ENCODE data around the gene RNF150. TPM values are rescaled to one million over a fixed set of nuclear protein-coding genes. Genes with fewer than 3 reads are reported as not detected.

The RNF150 gene
- polyA plus RNA-seq, 1 experiment, result 9.8 TPM

GRCh38 chr4:140930557-140930956 lies 202.7 kb downstream of the RNF150 start:
- H3K4me3 ChIP-seq (ENCODE audit: low read depth, low read length), result no peak overlapping the region
- no peaks in the 10 kb centered on the region for H3K9me3 ChIP-seq (ENCODE audit: control insufficient read depth, insufficient read depth, low read length)
- CTCF ChIA-PET, result no interaction called here
- no peaks in the 10 kb centered on the region for H3K27me3 ChIP-seq (ENCODE audit: control insufficient read depth, insufficient read depth, low read length)
- no peak for DNase-seq (ENCODE audit: low read depth, low spot score)
- POLR2A ChIA-PET, result no interaction called here
- TF ChIP-seq CTCF (IDR thresholded peaks at IDR 0.05; ENCODE audit: low read depth, low read length), result no peak
- H3K27ac ChIP-seq (ENCODE audit: low read depth, low read length), result no peak overlapping the region

- H3K27me3 ChIP-seq (ENCODE audit: control insufficient read depth, insufficient read depth, low read length), result no peaks in the 10 kb centered on the region
- POLR2A ChIA-PET, result no interaction called here
- CTCF ChIA-PET, result no interaction called here
- TF ChIP-seq CTCF (IDR thresholded peaks at IDR 0.05; ENCODE audit: low read depth, low read length), result no peak
- DNase-seq (ENCODE audit: low read depth, low spot score), result no peak
- no peaks in the 10 kb centered on the region for H3K9me3 ChIP-seq (ENCODE audit: control insufficient read depth, insufficient read depth, low read length)
- no peak overlapping the region for H3K27ac ChIP-seq (ENCODE audit: low read depth, low read length)
- no peak overlapping the region for H3K4me3 ChIP-seq (ENCODE audit: low read depth, low read length)
Observed at GRCh38 chr4:140930011-140930410, 203.3 kb downstream of the RNF150 start.

- H3K4me3 ChIP-seq (ENCODE audit: low read depth, low read length), result no peak overlapping the region
- no peak for TF ChIP-seq CTCF (IDR thresholded peaks at IDR 0.05; ENCODE audit: low read depth, low read length)
- CTCF ChIA-PET, result no interaction called here
- POLR2A ChIA-PET, result no interaction called here
- no peaks in the 10 kb centered on the region for H3K9me3 ChIP-seq (ENCODE audit: control insufficient read depth, insufficient read depth, low read length)
- H3K27me3 ChIP-seq (ENCODE audit: control insufficient read depth, insufficient read depth, low read length), result no peaks in the 10 kb centered on the region
- DNase-seq (ENCODE audit: low read depth, low spot score), result no peak
- H3K27ac ChIP-seq (ENCODE audit: low read depth, low read length), result no peak overlapping the region
Observed at GRCh38 chr4:140928880-140929279, 204.4 kb downstream of the RNF150 start.

- Histone ChIP-seq H3K4me3 (ENCODE audit: low read depth, low read length) (no peak overlapping the region), H3K27ac (ENCODE audit: low read depth, low read length) (no peak overlapping the region), H3K27me3 (ENCODE audit: control insufficient read depth, insufficient read depth, low read length) (no peaks in the 10 kb centered on the region), H3K9me3 (ENCODE audit: control insufficient read depth, insufficient read depth, low read length) (no peaks in the 10 kb centered on the region)
- no peak for TF ChIP-seq CTCF (IDR thresholded peaks at IDR 0.05; ENCODE audit: low read depth, low read length)
- CTCF ChIA-PET, result interaction anchor here (1.0 kb wide), 1 partner anchor 207 kb away, joined by 4 read pairs; the partner anchor contains the start of gene RNF150
- DNase-seq (ENCODE audit: low read depth, low spot score), result no peak
- POLR2A ChIA-PET, result no interaction called here
Observed at GRCh38 chr4:140926672-140927071, 206.6 kb downstream of the RNF150 start.

- no peak overlapping the region for H3K27ac ChIP-seq (ENCODE audit: low read depth, low read length)
- no peak for DNase-seq (ENCODE audit: low read depth, low spot score)
- no peaks in the 10 kb centered on the region for H3K27me3 ChIP-seq (ENCODE audit: control insufficient read depth, insufficient read depth, low read length)
- no peak overlapping the region for H3K4me3 ChIP-seq (ENCODE audit: low read depth, low read length)
- no peaks in the 10 kb centered on the region for H3K9me3 ChIP-seq (ENCODE audit: control insufficient read depth, insufficient read depth, low read length)
- ChIA-PET CTCF (no interaction called here), POLR2A (no interaction called here)
- no peak for TF ChIP-seq CTCF (IDR thresholded peaks at IDR 0.05; ENCODE audit: low read depth, low read length)
Observed at GRCh38 chr4:140925417-140925816, 207.9 kb downstream of the RNF150 start.

All from AG04450 (cell line).